H1 (cell line): ENCODE results near the gene JPT1. TPM values are rescaled to one million over a fixed set of nuclear protein-coding genes. Genes with fewer than 3 reads are reported as not detected.

Source experiments
- ATF2 ChIP-seq: IDR thresholded peaks from 2 replicates; pipeline ENCODE4 v1.6.1; 2012; ENCODE audit warnings: low read length, inconsistent platforms
- SAP30 ChIP-seq: fragments of 300-600 bp; sonication (generic); IDR thresholded peaks from 2 replicates; pipeline ENCODE4 v1.7.1; 2012; ENCODE audit warnings: low read length, moderate library complexity, mild to moderate bottlenecking, inconsistent platforms; ENCODE audit not compliant: insufficient read depth, insufficient replicate concordance
- SP4 ChIP-seq: IDR thresholded peaks from 2 replicates; pipeline ENCODE4 v1.6.1; 2012; ENCODE audit warnings: low read length, inconsistent platforms
- YY1 ChIP-seq: IDR thresholded peaks from 2 replicates; pipeline ENCODE4 v1.6.1; 2011; ENCODE audit warnings: low read depth, mild to moderate bottlenecking, low read length
- polyA plus RNA-seq, 7 experiments: library from polyadenylated mRNA; depleted of rRNA in 3 of 7; stranded (reverse) in 5 of 7; unstranded in 2 of 7; fragments of >200 nt in 5 of 7; fragments of 200-250 nt in 2 of 7; gene quantifications; 1 replicate in 5 of 7; 2 replicates in 1 of 7; 4 replicates in 1 of 7; pipeline versions ENCODE4 v1.2.1 to v1.2.3, GENCODE V29; 2011 to 2013; ENCODE audit warnings: missing spikeins in 2 of 7, mixed read lengths in 2 of 7
- total RNA-seq: library from RNA; stranded (reverse); fragmentation: NEBNext Ultra II Directional; extraction: Animal tissue kit (Norgen Biotek cat#: 25700); gene quantifications from 2 replicates; pipeline ENCODE4 v1.2.1, GENCODE V29; 2021

JPT1 gene
- total and polyA plus RNA-seq, 2 of the 8 experiments (the other 6 are each of a cell fraction or from before 2014, with no cell fraction given), result 154 to 369 TPM

GRCh38 chr17:75194879-75195278 lies 40.6 kb upstream of the JPT1 start (continued):
- no peak for TF ChIP-seq ATF2
- TF ChIP-seq YY1, result no peak
- TF ChIP-seq SP4, result no peak
- TF ChIP-seq SAP30, result no peak
- TF ChIP-seq, all 59 proteins: peak for 0
